ENCODE measurements around the gene MAFF.

Gene MAFF

DNA sequence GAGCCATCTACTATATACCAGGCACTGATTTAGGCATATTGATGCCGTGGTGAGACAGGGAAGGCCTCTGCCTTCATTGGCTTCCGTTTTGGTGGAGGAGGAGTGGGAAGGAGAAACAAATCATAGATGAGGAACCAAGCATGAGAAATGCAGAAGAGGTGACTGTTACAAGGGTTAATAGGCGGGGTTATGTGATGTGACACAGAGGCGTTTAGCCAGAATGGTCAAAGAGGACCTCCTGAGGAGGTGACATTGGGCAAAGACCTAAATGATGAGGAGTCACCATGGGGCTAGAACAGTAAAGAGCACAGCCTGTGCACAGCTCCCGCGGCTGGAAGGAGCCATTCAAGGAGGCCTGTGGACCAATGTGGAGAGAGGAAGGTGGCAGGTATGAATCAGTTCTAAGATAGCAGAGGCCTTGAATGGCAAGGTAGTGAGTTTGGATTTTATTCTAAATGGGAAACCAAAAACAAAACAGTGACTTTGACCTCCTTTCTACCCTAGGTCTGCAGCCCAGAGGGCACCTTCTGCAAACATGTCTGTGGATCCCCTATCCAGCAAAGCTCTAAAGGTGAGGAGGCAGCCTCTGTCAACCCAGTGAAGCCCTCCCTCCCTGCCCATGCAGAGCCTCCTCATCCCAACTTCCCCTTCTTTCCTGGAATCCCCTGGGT is 11.7 kb downstream of the MAFF start:
- no peak overlapping the region for H3K4me2 ChIP-seq (ENCODE audit: low read length)
- H3K18ac ChIP-seq (ENCODE audit: low read length) = no peak overlapping the region
- no peak overlapping the region for H4K91ac ChIP-seq (ENCODE audit: low read depth, low read length)
- H3K9me3 ChIP-seq (ENCODE audit: insufficient read depth, low read depth, low read length) = no peaks in the 10 kb centered on the region
- peak in 1 of 2 donors; percentile 43 for DNase-seq
- H4K8ac ChIP-seq (ENCODE audit: low read depth, low read length) = no peak overlapping the region
- no CpG with 5 or more reads among the region's 6 CpGs for WGBS (ENCODE audit: extremely low coverage, insufficient coverage, insufficient read length)
- H3K9ac ChIP-seq (ENCODE audit: low read length) = no peak overlapping the region
- H3K4me3 ChIP-seq (ENCODE audit: low read depth, low read length) = no peak overlapping the region
- H3K36me3 ChIP-seq (ENCODE audit: control insufficient read depth in 1 of 2, insufficient read depth in 2 of 2, low read length in 2 of 2) = peaks cover 8 to 10% of the 10 kb centered on the region in 2 experiments
- H3K27ac ChIP-seq (ENCODE audit: low read depth, low read length) = no peak overlapping the region
- H3K14ac ChIP-seq (ENCODE audit: low read length) = no peak overlapping the region
- no peak overlapping the region for H2BK12ac ChIP-seq (ENCODE audit: low read length)
- H3K23ac ChIP-seq (ENCODE audit: low read length) = no peak overlapping the region
- peaks cover 14 to 15% of the 10 kb centered on the region in 2 experiments for H3K4me1 ChIP-seq (ENCODE audit: control insufficient read depth in 1 of 2, insufficient read depth in 2 of 2, low read length in 2 of 2)
- H3K4ac ChIP-seq (ENCODE audit: low read depth, low read length) = no peak overlapping the region
- H3K79me2 ChIP-seq (ENCODE audit: control insufficient read depth, insufficient read depth, low read length, poor library complexity) = peaks cover under 1% of the 10 kb centered on the region
- H2BK5ac ChIP-seq (ENCODE audit: low read depth, low read length, poor library complexity) = no peak overlapping the region
- no peak overlapping the region for H4K12ac ChIP-seq (ENCODE audit: low read depth, low read length)
- H2AFZ ChIP-seq (ENCODE audit: insufficient read depth, low read length, poor library complexity) = no peak overlapping the region
- no peaks in the 10 kb centered on the region for H3K27me3 ChIP-seq (ENCODE audit: insufficient read depth, low read length)
- H2AK5ac ChIP-seq (ENCODE audit: low read length) = no peak overlapping the region
- peaks cover 6% of the 10 kb centered on the region for H3K79me1 ChIP-seq (ENCODE audit: low read length)
- H2BK120ac ChIP-seq (ENCODE audit: insufficient read depth, low read length, poor library complexity) = no peak overlapping the region

- H3K27ac ChIP-seq (ENCODE audit: low read depth, low read length) = no peak overlapping the region
- H3K36me3 ChIP-seq (ENCODE audit: control insufficient read depth in 1 of 2, insufficient read depth in 2 of 2, low read length in 2 of 2) = peaks cover 7 to 10% of the 10 kb centered on the region in 2 experiments
- no peaks in the 10 kb centered on the region for H3K27me3 ChIP-seq (ENCODE audit: insufficient read depth, low read length)
- H3K79me2 ChIP-seq (ENCODE audit: control insufficient read depth, insufficient read depth, low read length, poor library complexity) = peaks cover 1% of the 10 kb centered on the region
- no peaks in the 10 kb centered on the region for H3K9me3 ChIP-seq (ENCODE audit: insufficient read depth, low read depth, low read length)
- H3K79me1 ChIP-seq (ENCODE audit: low read length) = peaks cover 9% of the 10 kb centered on the region
- no peak overlapping the region for H2AFZ ChIP-seq (ENCODE audit: insufficient read depth, low read length, poor library complexity)
- no CpG with 5 or more reads among the region's 8 CpGs for WGBS (ENCODE audit: extremely low coverage, insufficient coverage, insufficient read length)
- H3K4me1 ChIP-seq (ENCODE audit: control insufficient read depth in 1 of 2, insufficient read depth in 2 of 2, low read length in 2 of 2) = peaks cover 19 to 20% of the 10 kb centered on the region in 2 experiments
- H3K9ac ChIP-seq (ENCODE audit: low read length) = no peak overlapping the region
- no peak overlapping the region for H3K4me3 ChIP-seq (ENCODE audit: low read depth, low read length)
- no peak overlapping the region for H4K12ac ChIP-seq (ENCODE audit: low read depth, low read length)
- H4K8ac ChIP-seq (ENCODE audit: low read depth, low read length) = no peak overlapping the region
- H4K91ac ChIP-seq (ENCODE audit: low read depth, low read length) = no peak overlapping the region
- H3K18ac ChIP-seq (ENCODE audit: low read length) = no peak overlapping the region
- peak overlapping the region; percentile 55 for H3K4me2 ChIP-seq (ENCODE audit: low read length)
- no peak overlapping the region for H3K4ac ChIP-seq (ENCODE audit: low read depth, low read length)
- H2BK12ac ChIP-seq (ENCODE audit: low read length) = no peak overlapping the region
- no peak overlapping the region for H2AK5ac ChIP-seq (ENCODE audit: low read length)
- H2BK5ac ChIP-seq (ENCODE audit: low read depth, low read length, poor library complexity) = no peak overlapping the region
- H3K14ac ChIP-seq (ENCODE audit: low read length) = no peak overlapping the region
- no peak overlapping the region for H3K23ac ChIP-seq (ENCODE audit: low read length)
- peak; percentile 42 to 50 for DNase-seq
- no peak overlapping the region for H2BK120ac ChIP-seq (ENCODE audit: insufficient read depth, low read length, poor library complexity)
Measured at GRCh38 chr22:38213990-38214301, 12.2 kb downstream of the MAFF start.

GRCh38 chr22:38214302-38215056 is 12.7 kb downstream of the MAFF start:
- WGBS (ENCODE audit: extremely low coverage, insufficient coverage, insufficient read length) = no CpG with 5 or more reads among the region's 81 CpGs

DNA sequence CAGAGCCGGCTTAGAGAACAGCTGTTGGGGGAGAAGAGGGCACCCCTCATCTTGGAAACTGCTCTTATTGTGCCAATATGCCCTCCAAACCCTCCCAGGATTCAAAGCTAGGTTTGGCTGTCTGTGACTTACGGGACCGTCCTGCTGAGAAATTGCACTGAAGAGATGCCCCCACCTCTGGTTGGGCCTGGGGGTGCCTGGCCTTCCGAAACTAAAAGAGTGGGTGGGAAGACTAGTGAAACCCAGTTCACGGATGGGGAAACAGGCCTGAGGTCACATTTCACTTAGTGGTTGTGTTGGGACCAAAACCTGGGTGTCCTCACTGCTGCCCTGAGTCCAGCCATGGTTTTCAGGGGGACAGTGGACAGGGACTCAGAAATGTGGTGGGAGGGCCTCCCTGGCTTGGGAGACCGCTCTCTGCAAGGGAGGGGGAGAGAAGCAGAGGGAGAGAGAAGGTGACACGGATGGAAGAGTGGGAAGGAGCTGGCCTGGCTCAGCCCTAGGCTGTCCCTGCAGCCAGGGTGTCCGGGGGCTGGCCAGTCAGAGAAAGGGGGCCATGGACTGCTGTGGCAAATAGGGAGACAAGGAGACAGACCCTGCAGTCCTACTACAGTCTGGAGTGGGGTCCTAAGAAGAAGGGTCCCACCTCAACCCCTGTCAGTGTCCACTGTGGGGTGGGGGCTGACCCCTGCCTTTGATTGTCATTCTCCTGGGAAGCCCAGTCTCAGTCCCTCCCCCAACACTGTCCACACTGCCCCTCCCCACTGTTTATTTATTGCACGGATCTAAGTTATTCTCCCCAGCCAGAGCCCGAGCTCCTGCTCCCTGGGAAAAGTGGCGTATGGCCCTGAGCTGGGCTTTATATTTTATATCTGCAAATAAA is 13.6 kb downstream of the MAFF start:
- H3K79me2 ChIP-seq (ENCODE audit: control insufficient read depth, insufficient read depth, low read length, poor library complexity) = peaks cover 3% of the 10 kb centered on the region
- H3K9me3 ChIP-seq (ENCODE audit: insufficient read depth, low read depth, low read length) = no peaks in the 10 kb centered on the region
- no peak overlapping the region for H2BK120ac ChIP-seq (ENCODE audit: insufficient read depth, low read length, poor library complexity)
- H3K4me2 ChIP-seq (ENCODE audit: low read length) = peak overlapping the region; percentile 55
- DNase-seq = peak in 1 of 2 donors; percentile 21
- no peak overlapping the region for H2BK12ac ChIP-seq (ENCODE audit: low read length)
- no peak overlapping the region for H3K23ac ChIP-seq (ENCODE audit: low read length)
- no peak overlapping the region for H2AFZ ChIP-seq (ENCODE audit: insufficient read depth, low read length, poor library complexity)
- no peak overlapping the region for H4K8ac ChIP-seq (ENCODE audit: low read depth, low read length)
- no peak overlapping the region for H3K14ac ChIP-seq (ENCODE audit: low read length)
- H2AK5ac ChIP-seq (ENCODE audit: low read length) = no peak overlapping the region
- H3K27ac ChIP-seq (ENCODE audit: low read depth, low read length) = no peak overlapping the region
- peaks cover 21 to 23% of the 10 kb centered on the region in 2 experiments for H3K4me1 ChIP-seq (ENCODE audit: control insufficient read depth in 1 of 2, insufficient read depth in 2 of 2, low read length in 2 of 2)
- no peak overlapping the region for H3K4me3 ChIP-seq (ENCODE audit: low read depth, low read length)
- no peak overlapping the region for H3K18ac ChIP-seq (ENCODE audit: low read length)
- no peak overlapping the region for H4K91ac ChIP-seq (ENCODE audit: low read depth, low read length)
- no peak overlapping the region for H2BK5ac ChIP-seq (ENCODE audit: low read depth, low read length, poor library complexity)
- H3K9ac ChIP-seq (ENCODE audit: low read length) = no peak overlapping the region
- peaks cover 13% of the 10 kb centered on the region for H3K79me1 ChIP-seq (ENCODE audit: low read length)
- peaks cover 8 to 9% of the 10 kb centered on the region in 2 experiments for H3K36me3 ChIP-seq (ENCODE audit: control insufficient read depth in 1 of 2, insufficient read depth in 2 of 2, low read length in 2 of 2)
- H3K27me3 ChIP-seq (ENCODE audit: insufficient read depth, low read length) = no peaks in the 10 kb centered on the region
- no peak overlapping the region for H3K4ac ChIP-seq (ENCODE audit: low read depth, low read length)
- WGBS (ENCODE audit: extremely low coverage, insufficient coverage, insufficient read length) = no CpG with 5 or more reads among the region's 11 CpGs
- H4K12ac ChIP-seq (ENCODE audit: low read depth, low read length) = no peak overlapping the region

More at GRCh38 chr22:38214302-38215056, 12.7 kb downstream of the MAFF start:
- peaks cover 21% of the 10 kb centered on the region in 2 experiments for H3K4me1 ChIP-seq (ENCODE audit: control insufficient read depth in 1 of 2, insufficient read depth in 2 of 2, low read length in 2 of 2)
- no peak overlapping the region for H2BK120ac ChIP-seq (ENCODE audit: insufficient read depth, low read length, poor library complexity)
- peaks cover 3% of the 10 kb centered on the region for H3K79me2 ChIP-seq (ENCODE audit: control insufficient read depth, insufficient read depth, low read length, poor library complexity)
- H2BK12ac ChIP-seq (ENCODE audit: low read length) = no peak overlapping the region
- no peak overlapping the region for H3K14ac ChIP-seq (ENCODE audit: low read length)
- no peak overlapping the region for H3K23ac ChIP-seq (ENCODE audit: low read length)
- no peaks in the 10 kb centered on the region for H3K9me3 ChIP-seq (ENCODE audit: insufficient read depth, low read depth, low read length)
- peak overlapping the region; percentile 3 for H4K8ac ChIP-seq (ENCODE audit: low read depth, low read length)
- H4K91ac ChIP-seq (ENCODE audit: low read depth, low read length) = no peak overlapping the region
- no peak overlapping the region for H2AK5ac ChIP-seq (ENCODE audit: low read length)
- H3K9ac ChIP-seq (ENCODE audit: low read length) = no peak overlapping the region
- H3K18ac ChIP-seq (ENCODE audit: low read length) = peak overlapping the region; percentile 38
- H3K36me3 ChIP-seq (ENCODE audit: control insufficient read depth in 1 of 2, insufficient read depth in 2 of 2, low read length in 2 of 2) = peaks cover 7 to 10% of the 10 kb centered on the region in 2 experiments
- peak overlapping the region; percentile 55 for H3K4me2 ChIP-seq (ENCODE audit: low read length)
- peak overlapping the region; percentile 64 for H3K4me3 ChIP-seq (ENCODE audit: low read depth, low read length)
- H4K12ac ChIP-seq (ENCODE audit: low read depth, low read length) = peak overlapping the region; percentile 5
- H3K79me1 ChIP-seq (ENCODE audit: low read length) = peaks cover 12% of the 10 kb centered on the region
- H3K27ac ChIP-seq (ENCODE audit: low read depth, low read length) = no peak overlapping the region
- no peak overlapping the region for H3K4ac ChIP-seq (ENCODE audit: low read depth, low read length)
- H3K27me3 ChIP-seq (ENCODE audit: insufficient read depth, low read length) = no peaks in the 10 kb centered on the region
- no peak overlapping the region for H2BK5ac ChIP-seq (ENCODE audit: low read depth, low read length, poor library complexity)
- peak; percentile 66 to 75 for DNase-seq
- H2AFZ ChIP-seq (ENCODE audit: insufficient read depth, low read length, poor library complexity) = peak overlapping the region; percentile 50
